ENCODE data around the gene SHC2. TPM values are rescaled to one million over a fixed set of nuclear protein-coding genes. Genes with fewer than 3 reads are reported as not detected.
A peak's percentile ranks its signal among the peaks of the same experiment; 100 is the strongest.

Gene SHC2
- total and polyA plus RNA-seq, 2 of the 13 experiments (the other 11 are each of a cell fraction or from before 2014, with no cell fraction given), result 9.0 to 18.3 TPM

GRCh38 chr19:494171-495080 is 33.6 kb upstream of the SHC2 start:
- in situ Hi-C loops (cut with HindIII; ENCODE audit: extremely low pct_ligation_motif_present, low pct_unique_long_range_greater_than_20kb) (no loop called here), intact Hi-C loops (cut with micrococcal nuclease; ENCODE audit: unreplicated experiment) (no loop called here)
- Histone ChIP-seq H3K9me3 (ENCODE audit: low read length) (no peaks in the 10 kb centered on the region), H3K4me3 (replicated peaks in 1 of 3; ENCODE audit: insufficient read depth in 1 of 3, low read depth in 2 of 3, low read length in 3 of 3) (peak overlapping the region in 2 of 3 experiments; percentile 44 to 67; a peak in 3 of 6 replicates), H3K4me1 (ENCODE audit: insufficient read depth, low read length) (peaks cover 56% of the 10 kb centered on the region), H3K36me3 (replicated peaks in 1 of 2; ENCODE audit: control insufficient read depth in 1 of 2, insufficient read depth in 2 of 2, low read length in 2 of 2) (no peaks in the 10 kb centered on the region), H3K27ac (ENCODE audit: extremely low read length, insufficient read depth, low read length) (no peak overlapping the region), H3K4me2 (ENCODE audit: low read depth, low read length) (peak overlapping the region; percentile 67), H3K27me3 (ENCODE audit: control insufficient read depth in 1 of 2, insufficient read depth in 2 of 2, low read length in 2 of 2) (peaks cover 0 to 4% of the 10 kb centered on the region in 2 experiments; a peak in 2 of 5 replicates), H3K79me2 (ENCODE audit: insufficient read depth, low read length) (peaks cover 3% of the 10 kb centered on the region), H4K20me1 (ENCODE audit: insufficient read depth, low read length) (no peaks in the 10 kb centered on the region), H2AFZ (ENCODE audit: low read length) (no peak overlapping the region), H3K9ac (ENCODE audit: insufficient read depth, low read depth, low read length) (peak overlapping the region; percentile 63)
- ATAC-seq (peak; percentile 6; the same call in 1 of the 3 replicates), DNase-seq (ENCODE audit: low spot score) (no peak), FAIRE-seq (no peak)
- CTCF ChIA-PET (ENCODE audit: low intra/inter-chr PET ratio, low total read pairs), result interaction anchor here (1.5 kb wide), 1 partner anchor 16 kb away, joined by 5 read pairs; no protein-coding TSS in a partner anchor
- POLR2A ChIA-PET, result interaction anchor here (0.6 to 2.6 kb wide), 2 partner anchors 12 to 37 kb away, joined by 3 to 23 read pairs; no protein-coding TSS in a partner anchor
- BruUV-seq (replicated peaks), result no TSS peak
- WGBS (ENCODE audit: low lambda C conversion rate), result 12% methylated on average over 19 of the region's 22 CpGs
- 0 out of 2 replicates have a peak, but pooled peaks have one; percentile 24 for TF ChIP-seq ZMYM3 (CRISPR knock-in tag; IDR thresholded peaks at IDR 0.05)
- TF ChIP-seq KLF9 (CRISPR knock-in tag; IDR thresholded peaks at IDR 0.05; ENCODE audit: low read depth), result no peak
- TF ChIP-seq KDM4B (CRISPR knock-in tag; IDR thresholded peaks at IDR 0.05), result no peak
- TF ChIP-seq, protein P1, sequence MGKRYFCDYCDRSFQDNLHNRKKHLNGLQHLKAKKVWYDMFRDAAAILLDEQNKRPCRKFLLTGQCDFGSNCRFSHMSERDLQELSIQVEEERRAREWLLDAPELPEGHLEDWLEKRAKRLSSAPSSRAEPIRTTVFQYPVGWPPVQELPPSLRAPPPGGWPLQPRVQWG (CRISPR knock-in tag; IDR thresholded peaks at IDR 0.05; ENCODE audit: borderline replicate concordance, low read depth), result no peak
- no peak for TF ChIP-seq ZFP36L1 (CRISPR knock-in tag; IDR thresholded peaks at IDR 0.05)
- TF ChIP-seq ZNF12 (CRISPR knock-in tag; IDR thresholded peaks at IDR 0.05), result no peak
- 0 out of 2 replicates have a peak, but pooled peaks have one; percentile 30 for TF ChIP-seq ZBTB20 (CRISPR knock-in tag; IDR thresholded peaks at IDR 0.05; ENCODE audit: borderline replicate concordance, low read depth)
- TF ChIP-seq ZFX (CRISPR knock-in tag; IDR thresholded peaks at IDR 0.05; ENCODE audit: low read depth), result peak; percentile 87
- TF ChIP-seq TIGD3 (CRISPR knock-in tag; IDR thresholded peaks at IDR 0.05; ENCODE audit: borderline replicate concordance), result no peak
- TF ChIP-seq TEAD2 (CRISPR knock-in tag; IDR thresholded peaks at IDR 0.05), result no peak
- TF ChIP-seq, protein P2, sequence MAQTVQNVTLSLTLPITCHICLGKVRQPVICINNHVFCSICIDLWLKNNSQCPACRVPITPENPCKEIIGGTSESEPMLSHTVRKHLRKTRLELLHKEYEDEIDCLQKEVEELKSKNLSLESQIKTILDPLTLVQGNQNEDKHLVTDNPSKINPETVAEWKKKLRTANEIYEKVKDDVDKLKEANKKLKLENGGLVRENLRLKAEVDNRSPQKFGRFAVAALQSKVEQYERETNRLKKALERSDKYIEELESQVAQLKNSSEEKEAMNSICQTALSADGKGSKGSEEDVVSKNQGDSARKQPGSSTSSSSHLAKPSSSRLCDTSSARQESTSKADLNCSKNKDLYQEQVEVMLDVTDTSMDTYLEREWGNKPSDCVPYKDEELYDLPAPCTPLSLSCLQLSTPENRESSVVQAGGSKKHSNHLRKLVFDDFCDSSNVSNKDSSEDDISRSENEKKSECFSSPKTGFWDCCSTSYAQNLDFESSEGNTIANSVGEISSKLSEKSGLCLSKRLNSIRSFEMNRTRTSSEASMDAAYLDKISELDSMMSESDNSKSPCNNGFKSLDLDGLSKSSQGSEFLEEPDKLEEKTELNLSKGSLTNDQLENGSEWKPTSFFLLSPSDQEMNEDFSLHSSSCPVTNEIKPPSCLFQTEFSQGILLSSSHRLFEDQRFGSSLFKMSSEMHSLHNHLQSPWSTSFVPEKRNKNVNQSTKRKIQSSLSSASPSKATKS (CRISPR knock-in tag; IDR thresholded peaks at IDR 0.05), result no peak
- TF ChIP-seq ZNF350 (CRISPR knock-in tag; IDR thresholded peaks at IDR 0.05; ENCODE audit: borderline replicate concordance, low read depth), result no peak
- no peak for TF ChIP-seq ZNF136 (CRISPR knock-in tag; IDR thresholded peaks at IDR 0.05; ENCODE audit: low read depth)
- TF ChIP-seq, protein P3, sequence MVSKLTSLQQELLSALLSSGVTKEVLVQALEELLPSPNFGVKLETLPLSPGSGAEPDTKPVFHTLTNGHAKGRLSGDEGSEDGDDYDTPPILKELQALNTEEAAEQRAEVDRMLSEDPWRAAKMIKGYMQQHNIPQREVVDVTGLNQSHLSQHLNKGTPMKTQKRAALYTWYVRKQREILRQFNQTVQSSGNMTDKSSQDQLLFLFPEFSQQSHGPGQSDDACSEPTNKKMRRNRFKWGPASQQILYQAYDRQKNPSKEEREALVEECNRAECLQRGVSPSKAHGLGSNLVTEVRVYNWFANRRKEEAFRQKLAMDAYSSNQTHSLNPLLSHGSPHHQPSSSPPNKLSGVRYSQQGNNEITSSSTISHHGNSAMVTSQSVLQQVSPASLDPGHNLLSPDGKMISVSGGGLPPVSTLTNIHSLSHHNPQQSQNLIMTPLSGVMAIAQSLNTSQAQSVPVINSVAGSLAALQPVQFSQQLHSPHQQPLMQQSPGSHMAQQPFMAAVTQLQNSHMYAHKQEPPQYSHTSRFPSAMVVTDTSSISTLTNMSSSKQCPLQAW (CRISPR knock-in tag; IDR thresholded peaks at IDR 0.05), result 0 out of 2 replicates have a peak, but pooled peaks have one; percentile 16
